Activated CD4-positive, alpha-beta T cell treated with anti-CD3 and anti-CD28 coated beads, Interleukin-2, amount 10 ng/mL, durations not matched to agents 7 days and 5 days (primary cell): ENCODE results near the gene ZSWIM4. TPM values are rescaled to one million over a fixed set of nuclear protein-coding genes. Genes with fewer than 3 reads are reported as not detected.

ENCODE experiments used
- CTCF ChIA-PET: fragments of 350-600 bp; sonication (Branson Sonifier 250); formaldehyde crosslinking; loops from one replicate; lab custom pipeline; 2021; ENCODE audit warnings: antibody characterized with exemption; lab: Charles Lee
- POLR2A ChIA-PET: fragments of 350-600 bp; sonication (Branson Sonifier 250); formaldehyde crosslinking; loops from one replicate; lab custom pipeline; 2021; ENCODE audit warnings: antibody characterized with exemption; lab: Charles Lee
- DNase-seq: peaks from one replicate; pipeline ENCODE4 v3.0.0-alpha.2; 2020
- H3K27ac Mint-ChIP-seq: one replicate; pipeline ENCODE4 v1.8.0; 2021; ENCODE audit warnings: mild to moderate bottlenecking, moderate library complexity, mixed read lengths
- H3K27me3 Mint-ChIP-seq: one replicate; pipeline ENCODE4 v1.8.0; 2021; ENCODE audit warnings: mixed read lengths
- H3K36me3 Mint-ChIP-seq: one replicate; pipeline ENCODE4 v1.8.0; 2021; ENCODE audit warnings: low read depth, mixed read lengths
- H3K4me1 Mint-ChIP-seq: one replicate; pipeline ENCODE4 v1.8.0; 2021; ENCODE audit warnings: mixed read lengths
- H3K4me3 Mint-ChIP-seq: one replicate; pipeline ENCODE4 v1.8.0; 2021; ENCODE audit warnings: mild to moderate bottlenecking, moderate library complexity, mixed read lengths
- H3K9me3 Mint-ChIP-seq: one replicate; pipeline ENCODE4 v1.8.0; 2021; ENCODE audit warnings: mixed read lengths
- total RNA-seq, 2 experiments: library from RNA; stranded (reverse); gene quantifications; one replicate each; pipeline ENCODE4 v1.2.3, GENCODE V29; 2021

The ZSWIM4 gene
- total RNA-seq, 2 experiments from 2014 or later: 6.0 to 6.2 TPM

DNA sequence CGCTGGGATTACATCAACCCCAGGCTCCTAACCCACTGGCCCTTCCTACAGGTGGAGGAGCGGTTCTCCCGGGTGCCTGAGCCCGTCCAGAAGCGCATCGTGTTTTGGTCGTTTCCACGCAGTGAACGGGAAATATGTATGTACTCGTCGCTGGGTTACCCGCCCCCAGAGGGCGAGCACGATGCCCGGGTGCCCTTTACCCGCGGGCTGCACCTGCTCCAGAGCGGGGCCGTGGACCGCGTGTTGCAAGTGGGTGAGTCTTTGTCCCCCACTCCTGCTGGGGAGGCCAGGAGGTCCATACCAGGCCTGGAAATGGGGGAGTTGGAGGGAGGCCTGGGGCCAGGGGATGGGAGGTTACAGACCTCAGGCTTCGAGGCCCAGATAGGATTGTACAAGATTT is 4.4 kb downstream of the ZSWIM4 start:
- peaks cover 22% of the 10 kb centered on the region for H3K4me1 Mint-ChIP-seq
- H3K9me3 Mint-ChIP-seq: no peaks in the 10 kb centered on the region
- CTCF ChIA-PET: no interaction called here
- POLR2A ChIA-PET: no interaction called here
- no peaks in the 10 kb centered on the region for H3K27me3 Mint-ChIP-seq
- H3K36me3 Mint-ChIP-seq: peaks cover 6% of the 10 kb centered on the region
- no peak overlapping the region for H3K27ac Mint-ChIP-seq
- no peak overlapping the region for H3K4me3 Mint-ChIP-seq
- DNase-seq: no peak

DNA sequence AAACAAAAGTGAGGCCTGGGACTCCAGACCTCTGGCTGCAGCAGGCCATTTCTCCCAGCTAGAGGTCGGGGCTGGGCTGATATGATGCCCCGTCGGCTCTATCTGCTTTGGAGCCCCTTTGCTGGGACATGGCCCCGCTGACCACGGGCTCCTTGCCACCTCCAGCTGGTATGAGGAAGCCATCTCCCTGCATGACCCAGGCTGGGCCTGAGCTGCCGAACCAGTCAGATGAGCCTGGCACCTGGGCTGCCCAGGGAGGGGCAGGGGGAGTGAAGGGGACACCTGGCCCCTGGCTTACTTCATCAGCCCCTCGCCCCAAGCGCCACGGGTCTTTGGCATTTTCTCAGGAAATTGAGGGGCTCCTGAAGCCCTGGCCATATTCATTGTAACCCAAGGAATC is 7.8 kb downstream of the ZSWIM4 start:
- no peak overlapping the region for H3K27ac Mint-ChIP-seq
- POLR2A ChIA-PET: no interaction called here

DNA sequence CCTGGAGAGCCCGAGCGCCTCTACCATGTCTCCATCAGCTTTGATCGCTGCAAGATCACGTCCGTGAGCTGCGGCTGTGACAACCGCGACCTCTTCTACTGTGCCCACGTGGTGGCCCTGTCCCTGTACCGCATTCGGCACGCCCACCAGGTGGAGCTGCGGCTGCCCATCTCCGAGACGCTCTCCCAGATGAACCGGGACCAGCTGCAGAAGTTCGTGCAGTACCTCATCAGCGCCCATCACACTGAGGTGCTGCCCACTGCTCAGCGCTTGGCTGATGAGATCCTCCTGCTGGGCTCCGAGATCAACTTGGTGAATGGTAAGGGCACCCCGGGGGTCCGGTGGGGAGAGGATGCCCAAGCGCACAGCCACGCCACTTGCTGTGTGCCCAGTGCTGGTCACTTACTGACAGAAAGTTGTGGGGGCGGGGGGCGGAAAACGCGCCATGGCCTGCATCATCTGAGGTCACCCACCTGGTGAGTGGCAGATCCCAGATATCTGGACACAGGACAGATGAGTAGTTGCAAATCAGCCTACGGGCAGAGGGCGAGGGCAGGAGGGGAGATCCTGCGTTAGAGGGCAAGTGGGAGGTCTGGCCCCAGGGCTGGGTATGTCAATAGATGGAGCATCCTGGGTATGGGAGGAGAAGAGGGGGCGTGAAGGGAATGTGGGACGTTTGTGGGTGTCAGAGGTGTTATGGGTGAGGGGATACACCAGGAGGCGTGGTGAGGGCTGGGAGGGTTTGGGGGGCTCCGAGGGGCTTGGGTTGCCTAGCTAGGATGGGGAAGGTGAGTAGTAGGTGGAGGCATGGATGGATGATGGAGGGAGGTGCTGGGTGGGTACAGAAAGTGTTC is 9.8 kb downstream of the ZSWIM4 start:
- CTCF ChIA-PET: interaction anchor here (0.9 to 1.3 kb wide), 2 partner anchors 16 to 57 kb away, joined by 4 read pairs; no protein-coding TSS in a partner anchor
- Mint-ChIP-seq H3K27me3 (no peaks in the 10 kb centered on the region), H3K4me1 (peaks cover 2% of the 10 kb centered on the region), H3K4me3 (no peak overlapping the region), H3K9me3 (no peaks in the 10 kb centered on the region), H3K36me3 (peaks cover 17% of the 10 kb centered on the region), H3K27ac (peak overlapping the region; percentile 9)
- no peak for DNase-seq
- POLR2A ChIA-PET: no interaction called here

More for the DNA sequence above, 7.8 kb downstream of the ZSWIM4 start:
- Mint-ChIP-seq H3K36me3 (peaks cover 12% of the 10 kb centered on the region), H3K27me3 (no peaks in the 10 kb centered on the region), H3K9me3 (no peaks in the 10 kb centered on the region), H3K4me3 (no peak overlapping the region), H3K4me1 (peaks cover 2% of the 10 kb centered on the region)
- CTCF ChIA-PET: interaction anchor here (1.0 to 1.7 kb wide), 3 partner anchors 26 to 44 kb away, joined by 3 to 4 read pairs (median 3); no protein-coding TSS in a partner anchor
- no peak for DNase-seq

DNA sequence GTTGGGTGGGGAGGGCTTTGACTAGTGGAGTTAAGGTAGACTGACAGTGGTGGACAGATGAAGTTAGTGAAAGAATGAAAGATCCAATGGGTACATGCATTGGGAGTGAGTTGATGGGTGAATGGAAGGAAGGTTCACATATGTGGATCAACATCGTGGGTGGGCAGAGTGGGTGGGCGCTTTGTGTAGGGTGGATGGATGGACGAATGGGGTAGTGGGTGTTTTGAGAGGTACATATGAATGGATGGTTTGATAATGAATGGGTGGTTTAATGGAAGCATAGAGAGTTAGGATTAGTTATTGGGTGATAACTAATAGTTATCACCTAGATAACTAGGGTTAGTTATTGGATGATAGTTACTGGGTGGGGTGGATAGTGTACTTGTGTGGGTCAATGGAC is 11.5 kb downstream of the ZSWIM4 start:
- Mint-ChIP-seq H3K9me3 (no peaks in the 10 kb centered on the region), H3K4me3 (no peak overlapping the region), H3K36me3 (peaks cover 13% of the 10 kb centered on the region), H3K27me3 (no peaks in the 10 kb centered on the region), H3K4me1 (peaks cover 2% of the 10 kb centered on the region), H3K27ac (no peak overlapping the region)
- CTCF ChIA-PET: no interaction called here
- POLR2A ChIA-PET: no interaction called here
- no peak for DNase-seq

DNA sequence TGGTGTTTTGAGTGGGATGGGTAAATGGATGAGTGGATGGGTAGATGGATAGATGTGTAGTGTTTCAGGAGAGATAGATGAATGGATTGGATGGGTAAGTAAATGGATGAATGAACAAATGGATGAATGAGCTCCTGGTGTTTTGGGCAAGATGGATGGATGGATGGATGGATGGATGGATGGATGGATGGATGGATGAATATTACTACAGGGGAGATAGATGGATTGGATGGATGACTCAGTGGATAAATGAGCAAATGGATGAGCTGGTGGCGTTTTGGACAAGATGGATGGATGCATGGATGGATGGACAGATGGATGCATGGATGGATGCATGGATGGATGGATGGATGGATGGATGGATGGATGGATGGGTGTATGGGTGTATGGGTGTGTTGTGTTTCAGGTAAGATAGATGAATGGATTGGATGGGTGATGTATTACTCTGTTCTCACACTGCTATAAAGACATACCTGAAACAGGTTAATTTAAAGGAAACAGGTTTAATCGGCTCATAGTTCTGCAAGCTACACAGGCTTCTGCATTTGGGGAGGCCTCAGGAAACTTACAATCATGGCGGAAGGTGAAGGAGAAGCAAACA is 12.3 kb downstream of the ZSWIM4 start:
- ChIA-PET POLR2A (no interaction called here), CTCF (interaction anchor here (0.9 to 1.8 kb wide), 2 partner anchors 10 to 18 kb away, joined by 4 to 7 read pairs; no protein-coding TSS in a partner anchor)
- no peak overlapping the region for H3K4me3 Mint-ChIP-seq

DNA sequence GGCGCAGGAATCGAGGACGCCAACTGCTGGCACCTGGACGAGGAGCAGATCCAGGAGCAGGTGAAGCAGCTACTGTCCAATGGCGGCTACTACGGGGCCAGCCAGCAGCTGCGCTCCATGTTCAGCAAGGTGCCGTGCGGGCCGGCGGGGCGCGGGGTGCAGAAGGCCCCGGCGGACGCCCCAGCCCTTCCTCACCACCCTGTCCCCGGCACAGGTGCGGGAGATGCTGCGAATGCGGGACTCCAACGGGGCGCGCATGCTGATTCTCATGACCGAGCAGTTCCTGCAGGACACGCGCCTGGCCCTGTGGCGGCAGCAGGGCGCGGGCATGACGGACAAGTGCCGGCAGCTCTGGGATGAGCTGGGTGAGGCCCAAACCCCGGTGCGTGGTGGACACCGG is 13.6 kb downstream of the ZSWIM4 start:
- H3K27ac Mint-ChIP-seq: no peak overlapping the region
- H3K4me1 Mint-ChIP-seq: peaks cover 2% of the 10 kb centered on the region
- POLR2A ChIA-PET: no interaction called here
- CTCF ChIA-PET: interaction anchor here (0.6 to 1.8 kb wide), 6 partner anchors 12 to 235 kb away, joined by 3 to 7 read pairs (median 3); no protein-coding TSS in a partner anchor
- no peaks in the 10 kb centered on the region for H3K27me3 Mint-ChIP-seq
- no peaks in the 10 kb centered on the region for H3K9me3 Mint-ChIP-seq
- peaks cover 16% of the 10 kb centered on the region for H3K36me3 Mint-ChIP-seq
- DNase-seq: no peak
- no peak overlapping the region for H3K4me3 Mint-ChIP-seq

More for the DNA sequence above, 12.3 kb downstream of the ZSWIM4 start:
- Mint-ChIP-seq H3K36me3 (peaks cover 13% of the 10 kb centered on the region), H3K9me3 (no peaks in the 10 kb centered on the region), H3K27me3 (no peaks in the 10 kb centered on the region), H3K4me1 (peaks cover 2% of the 10 kb centered on the region), H3K27ac (no peak overlapping the region)
- DNase-seq: no peak

DNA sequence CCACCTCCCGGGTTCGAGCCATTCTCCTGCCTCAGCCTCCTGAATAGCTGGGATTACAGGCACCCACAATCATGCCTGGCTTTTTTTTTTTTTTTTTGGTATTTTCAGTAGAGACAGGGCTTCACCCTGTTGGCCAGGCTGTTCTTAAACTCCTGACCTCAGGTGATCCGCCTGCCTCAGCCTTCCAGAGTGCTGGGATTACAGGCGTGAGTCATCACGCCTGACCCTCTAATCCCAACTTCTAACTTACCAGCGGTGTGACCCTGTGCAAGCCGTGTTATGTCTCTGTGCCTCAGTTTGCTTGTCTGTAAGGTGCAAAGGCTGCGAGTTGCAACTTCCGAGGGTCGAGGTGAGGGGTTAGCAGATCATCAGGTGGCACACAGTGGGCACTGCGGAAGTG is 17.3 kb downstream of the ZSWIM4 start:
- Mint-ChIP-seq H3K27ac (no peak overlapping the region), H3K4me1 (peaks cover 11% of the 10 kb centered on the region), H3K4me3 (no peak overlapping the region), H3K36me3 (peaks cover 10% of the 10 kb centered on the region), H3K27me3 (no peaks in the 10 kb centered on the region), H3K9me3 (no peaks in the 10 kb centered on the region)
- POLR2A ChIA-PET: no interaction called here
- no peak for DNase-seq
- CTCF ChIA-PET: interaction anchor here (0.6 kb wide), 3 partner anchors 34 to 934 kb away, joined by 3 to 5 read pairs (median 3); no protein-coding TSS in a partner anchor

DNA sequence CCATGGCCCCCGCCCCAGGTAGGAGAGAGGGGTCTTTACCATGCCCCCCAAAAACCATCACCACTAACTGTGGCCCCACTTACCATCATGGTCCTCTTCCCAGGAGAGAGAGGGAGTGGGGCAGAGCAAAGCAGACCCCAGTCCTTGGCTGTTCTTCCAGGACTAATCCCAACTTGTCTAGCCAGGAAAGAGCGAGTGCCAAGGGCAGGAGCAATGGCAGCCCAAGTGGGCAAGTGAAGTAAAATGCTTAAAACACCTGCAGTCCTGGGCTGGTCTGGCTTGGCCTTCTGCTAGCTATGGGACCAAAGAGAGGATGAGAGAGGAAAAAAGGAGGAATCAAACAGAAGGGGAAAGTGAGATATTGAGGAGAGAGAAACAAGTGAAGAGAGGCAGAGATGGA is 17.9 kb downstream of the ZSWIM4 start:
- no peaks in the 10 kb centered on the region for H3K9me3 Mint-ChIP-seq
- ChIA-PET CTCF (interaction anchor here (0.6 to 0.8 kb wide), 3 partner anchors 13 to 935 kb away, joined by 3 to 4 read pairs (median 3); no protein-coding TSS in a partner anchor), POLR2A (no interaction called here)
- no peak for DNase-seq
- no peaks in the 10 kb centered on the region for H3K27me3 Mint-ChIP-seq
- H3K4me3 Mint-ChIP-seq: no peak overlapping the region
- H3K4me1 Mint-ChIP-seq: peaks cover 13% of the 10 kb centered on the region
- H3K36me3 Mint-ChIP-seq: peaks cover 12% of the 10 kb centered on the region
- H3K27ac Mint-ChIP-seq: peak overlapping the region; percentile 78

DNA sequence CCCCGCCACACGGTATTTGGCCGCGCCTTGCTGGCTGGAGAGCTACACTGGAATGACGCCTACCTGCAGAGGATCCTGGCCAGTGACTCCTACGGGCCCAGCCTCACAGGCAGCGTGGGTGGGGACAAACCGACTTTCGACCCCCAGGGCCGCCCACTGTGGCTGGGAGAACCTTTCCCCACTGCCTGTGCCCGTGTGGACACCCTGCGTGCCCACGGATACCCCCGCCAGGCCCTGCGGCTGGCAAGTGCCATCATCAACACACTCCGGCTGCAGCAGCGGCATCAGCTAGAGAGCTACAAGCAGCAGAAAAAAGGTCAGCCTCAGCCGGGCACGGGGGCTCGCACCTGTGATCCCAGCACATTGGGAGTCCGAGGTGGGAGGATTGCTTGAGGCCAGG is 19.3 kb downstream of the ZSWIM4 start:
- no peak for DNase-seq
- Mint-ChIP-seq H3K9me3 (no peaks in the 10 kb centered on the region), H3K4me3 (no peak overlapping the region), H3K4me1 (peaks cover 17% of the 10 kb centered on the region), H3K27ac (no peak overlapping the region), H3K36me3 (peaks cover 10% of the 10 kb centered on the region), H3K27me3 (no peaks in the 10 kb centered on the region)
- ChIA-PET POLR2A (no interaction called here), CTCF (interaction anchor here (0.6 to 1.6 kb wide), 4 partner anchors 11 to 226 kb away, joined by 3 to 4 read pairs (median 3); a partner anchor contains a TSS)

DNA sequence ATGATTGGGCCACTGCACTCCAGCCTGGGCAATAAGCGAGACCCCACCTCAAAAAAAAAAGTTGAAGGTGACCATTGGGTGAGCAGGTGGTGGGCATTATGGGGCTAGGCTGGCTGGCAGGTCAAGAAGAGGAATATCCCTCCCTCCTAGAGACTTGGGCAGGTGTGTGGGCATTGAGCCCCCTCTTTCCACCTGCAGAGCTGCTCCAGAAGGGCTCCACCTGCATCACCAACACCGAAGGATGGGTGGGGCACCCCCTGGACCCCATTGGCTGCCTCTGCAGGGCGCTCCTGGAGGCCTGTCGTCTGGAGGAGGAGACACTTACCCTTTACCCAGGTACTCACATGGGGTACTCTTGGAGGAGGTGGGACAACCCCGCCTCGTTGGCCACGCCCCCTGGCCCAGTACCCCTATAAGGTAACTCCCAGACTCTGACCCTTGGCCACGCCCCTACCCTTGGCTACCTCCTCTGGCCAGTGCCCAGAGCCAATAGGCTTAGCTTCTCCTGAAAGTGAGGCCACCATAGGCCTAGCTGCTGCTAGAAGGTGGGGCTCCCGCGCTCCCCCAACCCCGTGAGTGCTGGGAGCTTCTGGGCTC is 21.9 kb downstream of the ZSWIM4 start:
- POLR2A ChIA-PET: no interaction called here
- CTCF ChIA-PET: interaction anchor here (0.6 to 1.5 kb wide), 3 partner anchors 13 to 60 kb away, joined by 3 to 4 read pairs (median 3); partner anchors contain the start of gene NANOS3
- Mint-ChIP-seq H3K9me3 (no peaks in the 10 kb centered on the region), H3K4me1 (peaks cover 17% of the 10 kb centered on the region), H3K36me3 (peaks cover 12% of the 10 kb centered on the region), H3K27me3 (no peaks in the 10 kb centered on the region), H3K4me3 (peak overlapping the region; percentile 49), H3K27ac (peak overlapping the region; percentile 76)
- peak; percentile 31 for DNase-seq

DNA sequence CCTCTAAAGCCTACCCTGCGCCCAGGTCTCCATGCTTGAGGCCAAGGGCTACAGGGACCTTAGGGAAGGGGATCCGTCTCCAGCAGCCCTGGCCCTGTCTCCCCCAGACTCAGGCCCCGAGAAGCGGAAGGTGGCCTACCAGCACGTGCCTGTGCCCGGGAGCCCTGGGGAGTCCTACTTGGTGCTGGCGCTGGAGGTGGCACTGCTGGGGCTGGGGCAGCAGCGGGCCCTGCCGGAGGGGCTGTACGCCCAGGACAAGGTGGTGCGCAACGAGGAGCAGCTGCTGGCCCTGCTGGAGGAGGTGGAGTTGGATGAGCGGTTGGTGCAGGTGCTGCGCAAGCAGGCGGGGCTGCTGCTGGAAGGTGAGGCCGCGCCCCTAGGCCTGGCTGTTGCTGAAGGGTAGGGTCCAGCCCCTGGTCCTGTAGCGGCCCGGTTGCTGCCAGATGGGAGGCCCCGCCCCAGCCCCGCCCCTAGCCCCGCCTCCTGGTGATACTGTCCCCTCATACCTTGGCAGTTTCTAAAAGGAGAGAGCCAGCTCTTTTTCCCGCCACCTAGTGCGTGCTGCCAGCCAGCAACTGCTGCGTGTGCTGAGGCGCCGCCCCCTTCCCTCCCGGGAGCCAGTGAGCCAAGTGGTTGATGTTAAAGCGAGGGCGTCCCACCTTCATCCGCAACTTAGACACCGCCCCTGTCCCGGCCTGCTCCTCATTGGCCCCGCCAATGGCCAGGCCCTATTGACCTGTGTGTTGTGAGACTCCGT is 22.6 kb downstream of the ZSWIM4 start:
- ChIA-PET POLR2A (no interaction called here), CTCF (interaction anchor here (0.6 to 1.5 kb wide), 4 partner anchors 17 to 125 kb away, joined by 3 read pairs; partner anchors contain the start of gene NANOS3)
- peaks cover 17% of the 10 kb centered on the region for H3K4me1 Mint-ChIP-seq
- H3K9me3 Mint-ChIP-seq: no peaks in the 10 kb centered on the region
- H3K27ac Mint-ChIP-seq: peak overlapping the region; percentile 76
- H3K36me3 Mint-ChIP-seq: peaks cover 12% of the 10 kb centered on the region
- peak overlapping the region; percentile 49 for H3K4me3 Mint-ChIP-seq
- H3K27me3 Mint-ChIP-seq: no peaks in the 10 kb centered on the region
- DNase-seq: peak; percentile 71

DNA sequence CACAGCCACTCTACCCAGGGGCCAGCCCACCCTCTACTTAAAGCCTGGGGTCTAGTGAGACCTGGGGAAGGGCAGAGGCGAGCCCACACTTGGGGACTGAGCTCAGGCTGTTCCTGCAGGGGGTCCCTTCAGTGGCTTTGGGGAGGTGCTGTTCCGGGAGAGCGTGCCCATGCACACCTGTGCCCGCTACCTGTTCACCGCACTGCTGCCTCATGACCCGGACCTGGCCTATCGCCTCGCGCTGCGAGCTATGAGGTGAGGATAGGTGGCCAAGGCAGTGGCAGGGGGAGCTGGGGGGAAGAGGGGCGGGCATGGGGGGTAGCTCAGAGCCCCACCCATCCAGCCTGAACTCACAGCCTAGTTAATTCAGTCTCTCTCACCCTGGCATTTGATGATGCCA is 24.0 kb downstream of the ZSWIM4 start:
- Mint-ChIP-seq H3K9me3 (no peaks in the 10 kb centered on the region), H3K4me1 (peaks cover 15% of the 10 kb centered on the region), H3K36me3 (peaks cover 6% of the 10 kb centered on the region), H3K27ac (no peak overlapping the region), H3K27me3 (no peaks in the 10 kb centered on the region), H3K4me3 (no peak overlapping the region)
- CTCF ChIA-PET: interaction anchor here (1.0 to 1.9 kb wide), 3 partner anchors 17 to 31 kb away, joined by 3 to 6 read pairs (median 4); no protein-coding TSS in a partner anchor
- POLR2A ChIA-PET: no interaction called here
- DNase-seq: no peak
